VCaP (cell line): Measurements from ENCODE around the gene DEPDC5.

Experiments
- H3K27ac ChIP-seq: fragments of 450-650 bp; 2 replicates; pipeline ENCODE4 v1.5.1; 2017
- CTCF ChIP-seq: fragments of 450-650 bp; conservative IDR thresholded peaks from 2 replicates; pipeline ENCODE4 v1.5.1; 2017; ENCODE audit warnings: mild to moderate bottlenecking, moderate library complexity

The DEPDC5 gene

DNA sequence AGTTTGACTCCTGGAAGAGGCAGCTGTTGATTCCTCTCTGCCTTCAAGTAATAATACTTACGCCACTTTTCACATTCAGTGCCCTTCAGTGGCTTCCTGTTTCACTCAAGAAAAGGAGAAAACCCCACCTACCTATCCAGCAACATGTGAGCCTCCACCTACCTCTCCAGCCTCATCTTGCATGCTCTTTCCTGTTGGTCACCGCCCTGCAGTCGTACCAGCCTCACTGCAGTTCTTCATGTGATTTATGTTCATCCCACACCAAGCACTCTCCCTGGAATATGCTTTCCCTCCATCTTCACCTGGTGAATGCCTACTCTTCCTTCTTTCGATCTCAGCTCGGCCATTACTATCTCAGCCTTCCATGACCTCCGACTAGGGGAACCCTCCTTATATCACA, 168.7 kb downstream of the DEPDC5 start:
- no peak for TF ChIP-seq CTCF
- H3K27ac ChIP-seq = no peak overlapping the region

DNA sequence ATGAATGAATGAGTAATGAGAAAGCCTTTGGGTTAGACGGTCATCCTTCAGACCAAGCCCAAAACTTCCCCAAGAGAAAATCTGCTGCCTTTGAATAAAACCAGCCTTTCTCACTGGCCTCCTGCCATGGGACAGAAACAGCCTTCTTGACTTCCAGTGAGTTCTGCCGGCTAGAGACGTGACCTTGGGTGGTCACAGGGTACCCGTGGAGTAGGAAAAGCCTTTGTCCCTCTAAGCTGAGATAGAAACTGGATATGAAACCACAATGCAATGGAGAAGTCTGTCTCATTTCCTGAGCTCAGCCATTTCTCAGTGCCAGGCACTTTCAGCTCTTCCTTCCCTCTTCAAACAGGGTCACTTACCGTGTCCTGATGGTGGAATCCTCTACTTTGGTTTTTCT, 169.3 kb downstream of the DEPDC5 start:
- H3K27ac ChIP-seq = no peak overlapping the region
- TF ChIP-seq CTCF = no peak

- no peak overlapping the region for H3K27ac ChIP-seq
- TF ChIP-seq CTCF = no peak
Observed at GRCh38 chr22:31923747-31924146, 169.9 kb downstream of the DEPDC5 start.

GRCh38 chr22:31925056-31925455, 171.2 kb downstream of the DEPDC5 start:
- H3K27ac ChIP-seq = no peak overlapping the region
- no peak for TF ChIP-seq CTCF

DNA sequence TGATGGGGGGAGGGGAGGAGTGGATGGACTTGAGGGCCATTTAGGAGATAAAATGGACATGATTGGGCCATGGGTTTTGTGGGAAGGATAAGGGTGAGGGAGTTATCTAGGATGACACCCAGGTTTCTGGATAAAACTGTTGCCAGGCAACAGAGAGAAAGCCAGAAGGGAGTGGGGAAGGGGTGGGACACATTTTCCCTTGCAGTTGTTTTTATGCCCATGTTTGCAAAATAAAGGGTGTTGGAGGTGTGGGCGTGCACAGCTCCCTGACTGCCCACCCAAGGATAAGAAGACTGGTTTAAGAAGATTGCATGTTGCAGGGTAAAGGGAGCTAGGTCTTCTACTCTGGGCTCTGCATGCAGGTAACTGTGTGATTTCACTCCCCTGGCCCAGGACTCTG, 172.2 kb downstream of the DEPDC5 start:
- no peak for TF ChIP-seq CTCF
- H3K27ac ChIP-seq = no peak overlapping the region

DNA sequence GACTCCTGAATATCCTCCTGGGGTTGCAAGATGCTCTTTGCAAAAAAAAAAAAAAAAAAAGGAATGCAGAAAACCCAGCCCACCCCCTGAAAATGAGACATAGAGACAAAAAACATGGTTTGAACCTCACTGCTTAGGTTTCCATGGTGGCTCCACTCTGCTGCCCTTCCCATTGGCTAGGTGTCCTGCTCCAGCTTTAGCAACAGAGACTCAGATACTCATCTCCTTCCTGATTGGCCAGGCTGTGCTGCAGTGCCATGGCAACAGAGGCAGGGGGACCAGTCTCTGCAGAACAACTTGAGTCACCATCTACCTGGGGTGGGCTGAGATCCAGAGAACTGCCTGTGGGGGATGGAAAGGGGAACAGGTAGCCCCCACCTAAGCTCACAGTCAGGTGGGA, 173.2 kb downstream of the DEPDC5 start:
- TF ChIP-seq CTCF = no peak
- no peak overlapping the region for H3K27ac ChIP-seq

- no peak for TF ChIP-seq CTCF
- H3K27ac ChIP-seq = no peak overlapping the region
Observed at GRCh38 chr22:31927562-31927961, 173.7 kb downstream of the DEPDC5 start.
